ENCODE results near the gene TMEM51.

TMEM51 gene

GRCh38 chr1:15212216-15212953 lies 58.8 kb downstream of the TMEM51 start:
- TF ChIP-seq MYC (IDR thresholded peaks at IDR 0.05; ENCODE audit: low read depth, low read length) (no peak), CTCF (IDR thresholded peaks at IDR 0.05; ENCODE audit: low read depth, low read length) (no peak), MAX (IDR thresholded peaks at IDR 0.05; ENCODE audit: low read depth, low read length) (no peak), POLR2A (IDR thresholded peaks at IDR 0.05; ENCODE audit: extremely low read depth, insufficient read length) (no peak)
- no peak for DNase-seq (ENCODE audit: low read depth)
- H3K4me3 ChIP-seq (ENCODE audit: low read depth, low read length): no peak overlapping the region

- TF ChIP-seq POLR2A (IDR thresholded peaks at IDR 0.05; ENCODE audit: extremely low read depth, insufficient read length): no peak
- no peak for TF ChIP-seq MYC (IDR thresholded peaks at IDR 0.05; ENCODE audit: low read depth, low read length)
- TF ChIP-seq CTCF (IDR thresholded peaks at IDR 0.05; ENCODE audit: low read depth, low read length): no peak
- no peak for TF ChIP-seq MAX (IDR thresholded peaks at IDR 0.05; ENCODE audit: low read depth, low read length)
- H3K4me3 ChIP-seq (ENCODE audit: low read depth, low read length): no peak overlapping the region
- no peak for DNase-seq (ENCODE audit: low read depth)
These were observed 59.4 kb downstream of the TMEM51 start for GRCh38 chr1:15212954-15213291.

- H3K4me3 ChIP-seq (ENCODE audit: low read depth, low read length): no peak overlapping the region
- DNase-seq (ENCODE audit: low read depth): no peak
- TF ChIP-seq MYC (IDR thresholded peaks at IDR 0.05; ENCODE audit: low read depth, low read length) (no peak), MAX (IDR thresholded peaks at IDR 0.05; ENCODE audit: low read depth, low read length) (no peak), POLR2A (IDR thresholded peaks at IDR 0.05; ENCODE audit: extremely low read depth, insufficient read length) (no peak), CTCF (IDR thresholded peaks at IDR 0.05; ENCODE audit: low read depth, low read length) (no peak)
These were observed 59.8 kb downstream of the TMEM51 start for GRCh38 chr1:15213341-15213821.

- H3K4me3 ChIP-seq (ENCODE audit: low read depth, low read length): no peak overlapping the region
- no peak for TF ChIP-seq MYC (IDR thresholded peaks at IDR 0.05; ENCODE audit: low read depth, low read length)
- no peak for TF ChIP-seq POLR2A (IDR thresholded peaks at IDR 0.05; ENCODE audit: extremely low read depth, insufficient read length)
- TF ChIP-seq CTCF (IDR thresholded peaks at IDR 0.05; ENCODE audit: low read depth, low read length): no peak
- TF ChIP-seq MAX (IDR thresholded peaks at IDR 0.05; ENCODE audit: low read depth, low read length): no peak
- DNase-seq (ENCODE audit: low read depth): no peak
These were observed 61.0 kb downstream of the TMEM51 start for GRCh38 chr1:15214527-15214926.

GRCh38 chr1:15215116-15215515 lies 61.6 kb downstream of the TMEM51 start:
- DNase-seq (ENCODE audit: low read depth): no peak
- no peak overlapping the region for H3K4me3 ChIP-seq (ENCODE audit: low read depth, low read length)
- TF ChIP-seq POLR2A (IDR thresholded peaks at IDR 0.05; ENCODE audit: extremely low read depth, insufficient read length): no peak
- no peak for TF ChIP-seq CTCF (IDR thresholded peaks at IDR 0.05; ENCODE audit: low read depth, low read length)
- TF ChIP-seq MAX (IDR thresholded peaks at IDR 0.05; ENCODE audit: low read depth, low read length): no peak
- TF ChIP-seq MYC (IDR thresholded peaks at IDR 0.05; ENCODE audit: low read depth, low read length): no peak
